AG09319 (cell line): ENCODE data around the gene SUSD1.
"Not testable (repeated sequence)": the region's sequence is repeated elsewhere in the genome, so short reads cannot be mapped to it uniquely, and the experiment has no call there.

ENCODE experiments used
- DNase-seq: peaks from one replicate; pipeline ENCODE4 v3.0.0-alpha.2; 2010; ENCODE audit warnings: low read depth; ENCODE audit errors: extremely low read depth
- CTCF ChIP-seq: IDR thresholded peaks from 2 replicates; pipeline ENCODE4 v1.5.1; 2011; ENCODE audit warnings: low read depth, mild to moderate bottlenecking, inconsistent platforms, low read length, moderate library complexity

The SUSD1 gene

GRCh38 chr9:112074250-112075008 is 100.7 kb downstream of the SUSD1 start:
- TF ChIP-seq CTCF, result peak; percentile 98
- DNase-seq, result peak; percentile 87

- DNase-seq, result not testable (repeated sequence)
Observed at GRCh38 chr9:112073639-112074173, 101.4 kb downstream of the SUSD1 start.

GRCh38 chr9:112072721-112073638 is 102.1 kb downstream of the SUSD1 start:
- DNase-seq, result peak; percentile 81
- no peak for TF ChIP-seq CTCF

GRCh38 chr9:112069318-112070169 is 105.6 kb downstream of the SUSD1 start:
- no peak for TF ChIP-seq CTCF
- no peak for DNase-seq

GRCh38 chr9:112065806-112066606 is 109.1 kb downstream of the SUSD1 start:
- TF ChIP-seq CTCF, result no peak
- no peak for DNase-seq

- DNase-seq, result no peak
- no peak for TF ChIP-seq CTCF
Observed at GRCh38 chr9:112064871-112065270, 110.2 kb downstream of the SUSD1 start.
